NCI-H2227 treated with DMSO at 0.1 percent for 48 hours (cell line): Measurements from ENCODE around the gene IFT27.

Experiments used
- DNase-seq: peaks from one replicate; lab custom pipeline; 2025; lab: John Stamatoyannopoulos, UW

The IFT27 gene

DNA sequence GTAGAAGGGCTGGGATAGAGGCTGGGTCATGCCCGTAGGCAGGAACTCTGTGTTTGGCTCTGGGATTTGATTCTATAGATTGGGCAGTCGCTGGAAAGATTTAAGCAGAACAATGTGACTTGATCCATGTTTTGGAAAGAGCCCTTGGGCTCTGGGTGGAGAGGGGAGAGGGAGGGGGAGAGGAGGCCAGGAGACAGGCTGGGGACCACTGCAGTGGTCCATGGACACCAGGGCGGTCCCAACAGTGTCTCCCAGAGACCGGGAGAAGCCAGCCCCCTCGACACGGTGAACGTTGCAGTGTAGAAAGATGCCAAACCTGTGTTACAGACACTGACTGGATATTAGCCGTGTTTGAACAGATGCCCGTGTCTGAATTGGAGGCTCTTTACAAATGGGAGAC lies 21.5 kb upstream of the IFT27 start:
- no peak for DNase-seq

DNA sequence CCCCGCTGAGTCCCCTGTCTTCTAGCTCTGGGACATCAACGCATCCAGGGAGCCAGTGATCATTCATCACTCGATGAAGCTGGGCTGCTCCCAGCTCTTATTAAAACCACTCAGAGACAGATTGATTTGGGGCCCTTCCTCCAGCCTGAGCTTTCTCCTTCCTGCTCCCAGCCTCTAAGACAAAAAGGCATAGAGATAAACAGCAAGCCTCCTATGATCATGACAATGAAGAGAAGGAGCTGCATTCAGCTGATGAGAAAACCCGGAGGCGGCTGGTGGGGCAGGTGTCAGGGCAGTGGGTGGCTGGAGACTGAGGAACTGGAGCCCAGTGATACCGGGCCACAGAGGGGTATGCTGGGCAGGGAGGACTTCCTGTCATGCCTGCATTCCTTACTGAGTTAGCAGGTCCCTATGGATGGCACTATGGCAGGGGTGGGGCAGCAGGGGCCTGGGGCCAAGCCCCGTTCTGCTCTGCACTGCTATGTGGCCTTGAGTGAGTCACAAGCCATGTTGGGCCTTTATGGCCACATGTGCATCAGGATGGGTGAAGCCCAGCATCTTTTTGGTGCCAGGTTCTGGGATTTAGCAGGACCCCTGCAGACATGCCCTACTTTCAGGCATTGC lies 20.7 kb upstream of the IFT27 start:
- DNase-seq: no peak

DNA sequence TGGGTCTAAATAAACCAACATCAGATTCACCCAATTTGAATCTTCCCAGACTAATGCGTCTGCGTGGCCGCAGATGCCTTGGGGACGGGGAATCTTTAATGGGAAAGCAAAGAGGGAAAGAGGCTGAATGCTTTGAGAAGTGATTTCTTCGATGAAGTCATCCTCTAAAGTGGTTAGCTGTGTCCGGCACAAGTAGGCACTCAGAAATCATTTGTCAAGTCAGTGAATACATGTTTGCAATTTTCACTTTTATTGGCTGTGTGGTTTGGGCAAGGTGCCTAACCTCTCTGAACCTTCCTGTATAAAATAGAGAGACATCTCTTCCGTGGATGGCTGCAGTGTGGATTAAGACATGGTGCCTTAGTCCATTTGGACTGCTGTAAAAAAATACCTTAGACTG lies 19.7 kb upstream of the IFT27 start:
- no peak for DNase-seq

DNA sequence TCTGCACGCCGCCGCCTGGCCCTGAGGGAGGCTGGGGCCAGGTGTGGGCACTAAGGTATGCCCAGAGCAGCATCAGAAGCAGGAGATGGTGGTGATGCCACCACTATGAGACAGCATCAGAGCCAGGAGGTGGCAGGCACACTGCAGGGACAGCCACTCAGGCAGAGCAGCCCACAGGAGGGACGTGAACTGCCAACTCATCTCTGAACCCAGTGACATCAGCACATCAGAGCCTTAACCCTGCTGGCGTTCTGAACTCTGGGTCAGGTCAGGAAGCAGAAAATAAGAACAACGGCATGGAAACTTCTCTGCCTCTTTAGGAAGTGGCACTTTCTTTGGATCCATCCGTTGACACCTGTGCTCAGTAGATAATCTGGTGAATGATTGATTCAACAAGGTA lies 14.7 kb upstream of the IFT27 start:
- no peak for DNase-seq

DNA sequence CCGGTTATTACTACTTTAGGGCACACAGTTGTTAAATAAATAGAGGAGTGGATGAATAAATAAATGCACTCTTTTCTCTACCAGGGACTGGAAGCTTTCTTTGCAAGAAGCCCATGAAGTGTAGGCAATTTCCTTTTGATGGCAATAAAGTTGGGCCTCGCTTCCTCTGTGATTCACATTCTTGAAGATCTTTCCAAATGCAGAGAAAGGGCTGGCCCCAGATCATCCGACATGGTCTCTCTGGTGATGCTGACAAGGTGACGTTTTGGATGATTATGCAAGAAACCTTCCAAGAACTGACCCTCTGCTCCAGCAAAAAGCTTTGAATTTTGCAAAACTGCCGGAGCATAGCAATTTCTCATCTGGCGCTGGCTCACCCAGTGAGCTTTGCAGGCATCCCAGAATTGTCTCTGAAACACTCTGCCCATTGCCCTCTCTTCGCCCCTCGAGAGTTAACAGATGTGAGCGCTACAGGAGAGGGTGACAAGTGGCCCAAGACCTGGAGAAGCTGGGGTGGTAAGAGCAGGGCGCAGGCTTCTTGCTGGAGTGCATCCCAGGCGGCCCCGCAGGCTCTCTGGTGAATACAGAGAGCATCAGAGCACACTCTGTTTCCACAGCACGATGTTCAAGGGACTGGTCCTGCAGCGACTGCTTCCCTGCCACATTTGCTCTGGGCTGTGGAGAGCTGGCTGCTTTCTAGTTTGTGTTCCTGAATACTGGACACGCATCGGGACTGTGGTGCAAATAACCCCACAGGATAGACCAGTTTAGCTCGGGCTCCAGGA lies 11.5 kb upstream of the IFT27 start:
- DNase-seq: no peak

DNA sequence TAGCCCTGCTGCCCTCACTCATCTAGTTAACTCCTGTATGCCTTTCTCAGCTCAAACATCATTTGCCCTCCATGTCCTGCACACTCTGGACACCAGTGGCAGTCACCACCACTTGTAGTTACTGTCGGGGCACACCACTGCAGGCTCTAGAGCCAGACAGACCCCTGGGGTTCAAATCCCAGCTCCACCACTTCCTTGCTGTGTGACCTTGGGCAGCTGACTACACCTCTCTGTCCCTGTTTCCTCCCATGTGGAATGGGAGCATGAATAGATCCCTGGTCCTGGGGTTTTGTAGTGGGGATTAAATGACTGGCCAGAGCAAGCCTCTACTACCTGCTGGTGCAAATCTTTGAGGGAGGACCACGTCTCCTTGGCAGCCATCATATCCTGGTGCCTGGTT lies 7.8 kb upstream of the IFT27 start:
- no peak for DNase-seq

DNA sequence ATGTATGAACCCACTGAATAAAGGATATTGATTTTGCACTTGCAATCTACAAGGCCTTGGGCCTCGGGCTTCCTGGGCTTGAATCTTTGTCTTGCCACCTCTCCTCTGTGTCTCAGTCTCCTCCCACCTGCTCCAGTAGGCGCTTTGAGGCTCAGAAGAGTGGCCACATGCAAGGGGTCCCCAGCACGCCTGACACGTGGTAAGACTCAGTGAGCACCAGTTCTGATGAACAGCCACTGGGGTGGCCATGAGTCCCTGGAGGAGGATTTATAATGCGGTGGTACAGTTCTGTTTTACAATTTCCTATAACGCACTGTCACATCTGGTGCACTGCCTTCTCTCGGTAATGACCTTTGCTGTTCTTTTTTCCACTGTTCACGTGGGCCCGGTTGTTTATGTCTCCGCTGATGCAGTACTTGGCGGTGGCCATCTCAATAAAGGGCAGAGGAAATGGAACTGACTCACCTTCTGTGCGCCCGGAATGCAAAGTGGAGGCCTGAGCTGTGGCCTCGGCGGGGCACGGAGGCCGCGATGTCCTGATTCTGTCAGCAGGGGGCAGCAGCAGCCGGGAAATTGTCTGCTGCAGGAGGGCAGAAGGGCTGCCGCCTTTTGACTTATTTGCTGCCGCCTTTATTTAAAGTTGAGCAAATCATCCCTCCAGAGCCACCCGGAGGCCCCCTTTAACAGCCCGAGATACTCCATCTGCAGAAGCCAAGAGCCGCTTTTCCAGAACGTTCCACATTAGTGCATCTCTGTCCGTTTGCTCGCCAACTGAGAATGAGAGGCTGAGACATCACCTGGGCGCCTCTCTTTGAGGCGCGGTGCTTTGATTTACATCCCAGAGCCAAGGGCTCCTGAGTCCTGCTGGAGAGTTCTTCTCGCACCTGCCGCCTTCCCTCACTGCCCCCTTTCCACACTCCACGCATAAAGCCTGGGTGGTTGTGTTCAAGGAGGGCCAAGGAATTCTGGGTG lies 6.0 kb upstream of the IFT27 start:
- DNase-seq: peak; percentile 26

DNA sequence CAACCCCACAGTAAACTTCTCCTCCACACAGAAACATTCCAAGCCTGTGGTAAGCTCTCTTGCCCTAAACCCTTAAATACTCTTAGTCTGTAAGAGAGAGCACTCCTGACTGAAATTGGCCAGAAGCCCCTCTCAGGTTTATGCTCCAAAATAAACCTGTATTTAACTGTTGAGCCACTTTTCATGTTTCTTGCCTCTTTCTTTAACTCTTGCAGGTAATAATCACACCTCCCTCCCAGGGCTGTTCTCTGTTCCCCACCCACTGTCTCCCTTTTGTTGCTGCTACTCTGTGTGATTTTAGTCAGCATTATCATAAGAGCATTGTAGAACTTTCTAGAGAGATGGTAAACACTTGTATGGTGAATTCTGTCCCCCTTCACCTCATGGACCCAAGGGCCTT lies 2.1 kb upstream of the IFT27 start:
- DNase-seq: no peak

DNA sequence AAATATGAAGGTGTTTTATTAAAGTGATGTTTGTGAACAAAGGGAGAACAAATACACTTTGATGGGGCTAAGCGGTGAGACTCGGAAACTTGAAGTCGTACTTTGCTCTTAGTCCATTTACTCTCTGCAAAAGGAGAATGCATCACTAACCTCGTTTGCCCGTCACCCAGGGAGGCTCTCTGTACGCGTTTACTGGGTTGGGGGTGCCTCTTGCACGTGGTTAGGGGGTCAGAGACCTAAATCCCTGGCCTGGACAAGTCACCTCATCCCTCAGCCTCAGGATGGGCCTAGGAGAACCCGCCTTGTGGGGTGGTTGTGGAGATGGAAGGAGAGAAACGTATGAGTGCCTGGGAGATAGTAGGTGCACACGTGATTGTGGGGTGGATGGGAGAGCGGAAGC lies 803 bp upstream of the IFT27 start:
- no peak for DNase-seq

DNA sequence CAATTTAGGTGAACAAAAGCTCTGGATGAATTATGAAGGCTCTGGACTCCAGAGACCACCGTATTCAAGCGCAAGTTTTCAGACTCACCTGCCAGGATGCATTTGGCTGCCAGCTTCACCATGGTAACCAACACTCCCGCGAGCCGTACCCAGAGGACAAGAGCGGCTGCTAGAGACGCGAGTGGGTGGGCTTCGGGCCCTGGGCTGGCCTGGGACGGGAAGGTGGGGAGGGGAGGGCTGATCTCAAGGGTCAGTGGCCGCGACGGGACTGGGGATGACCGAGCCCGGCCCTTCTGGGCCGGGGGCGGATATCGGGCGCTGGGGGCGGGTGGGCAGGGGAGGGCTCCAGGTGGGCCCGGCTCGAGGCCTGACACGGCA lies 344 bp downstream of the IFT27 start:
- no peak for DNase-seq

DNA sequence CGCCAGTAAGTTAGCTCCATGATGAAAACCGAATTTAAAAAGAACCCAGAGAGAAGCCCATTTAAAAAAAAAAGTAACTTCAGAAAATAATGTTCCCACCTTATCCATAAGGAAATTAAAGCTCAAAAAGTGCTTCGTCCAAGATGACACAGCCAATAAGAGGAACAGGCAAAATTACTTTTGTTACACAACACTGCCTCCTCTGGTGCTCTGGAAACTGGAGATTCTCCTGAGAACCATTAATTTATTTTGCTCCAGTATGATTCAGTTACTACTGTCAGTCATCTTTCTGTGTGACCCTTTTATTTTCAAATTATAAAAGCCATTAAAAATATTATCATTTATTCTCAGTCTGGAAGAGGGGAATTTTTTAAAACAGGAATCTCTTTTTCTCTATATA lies 2.0 kb downstream of the IFT27 start:
- peak; percentile 21 for DNase-seq

DNA sequence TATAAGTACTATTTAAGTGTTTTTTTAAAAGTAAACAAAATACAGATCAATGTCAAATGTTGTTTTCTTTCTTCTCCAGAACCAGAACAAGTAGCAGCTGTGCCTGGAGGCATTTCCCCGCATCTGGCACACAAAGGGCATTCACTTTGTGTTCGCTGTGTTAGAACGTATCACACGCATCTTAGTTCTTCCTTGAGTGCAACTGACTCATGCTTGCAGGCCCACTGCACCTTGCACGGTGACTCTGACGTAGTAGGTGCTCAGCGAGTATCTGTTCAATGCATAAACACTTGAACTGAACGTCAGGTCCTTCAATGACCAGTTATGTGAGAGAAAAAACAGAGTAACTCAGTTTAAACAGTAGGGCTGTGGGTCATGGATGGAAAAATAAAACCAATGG lies 3.5 kb downstream of the IFT27 start:
- DNase-seq: no peak

DNA sequence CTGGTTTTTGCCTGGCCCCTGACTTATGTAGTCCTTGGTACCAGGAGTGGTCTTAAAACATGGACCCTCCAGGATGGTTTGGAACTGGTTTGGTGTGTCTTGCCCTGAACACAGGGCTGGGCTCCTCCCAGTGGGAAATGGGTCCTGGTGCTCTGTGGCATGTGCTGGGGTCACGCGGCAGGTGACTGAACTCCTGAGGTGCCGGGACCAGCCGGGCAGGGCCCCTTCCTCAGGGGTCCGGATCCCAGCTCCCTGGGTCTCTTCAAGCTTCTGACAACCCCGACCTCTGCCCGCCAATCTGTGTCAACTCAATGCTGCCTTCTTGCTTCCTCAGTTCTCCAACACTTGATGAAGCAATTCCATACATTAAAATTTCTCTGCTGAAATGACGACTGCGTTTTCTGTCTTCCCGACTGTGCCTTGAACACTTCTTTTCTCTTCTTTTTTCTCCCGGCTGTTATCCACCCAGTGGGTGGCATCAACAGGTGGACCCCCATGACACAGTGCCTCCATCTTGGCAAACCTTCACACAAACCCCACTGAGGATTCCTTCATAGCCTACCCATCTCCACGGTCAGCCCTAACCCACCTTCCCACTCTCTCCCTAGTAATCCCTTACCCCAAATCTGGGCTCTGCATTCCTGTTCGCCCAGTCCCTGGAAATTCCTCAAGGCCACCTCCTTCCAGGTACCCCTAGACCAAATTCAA lies 4.4 kb downstream of the IFT27 start:
- DNase-seq: no peak

DNA sequence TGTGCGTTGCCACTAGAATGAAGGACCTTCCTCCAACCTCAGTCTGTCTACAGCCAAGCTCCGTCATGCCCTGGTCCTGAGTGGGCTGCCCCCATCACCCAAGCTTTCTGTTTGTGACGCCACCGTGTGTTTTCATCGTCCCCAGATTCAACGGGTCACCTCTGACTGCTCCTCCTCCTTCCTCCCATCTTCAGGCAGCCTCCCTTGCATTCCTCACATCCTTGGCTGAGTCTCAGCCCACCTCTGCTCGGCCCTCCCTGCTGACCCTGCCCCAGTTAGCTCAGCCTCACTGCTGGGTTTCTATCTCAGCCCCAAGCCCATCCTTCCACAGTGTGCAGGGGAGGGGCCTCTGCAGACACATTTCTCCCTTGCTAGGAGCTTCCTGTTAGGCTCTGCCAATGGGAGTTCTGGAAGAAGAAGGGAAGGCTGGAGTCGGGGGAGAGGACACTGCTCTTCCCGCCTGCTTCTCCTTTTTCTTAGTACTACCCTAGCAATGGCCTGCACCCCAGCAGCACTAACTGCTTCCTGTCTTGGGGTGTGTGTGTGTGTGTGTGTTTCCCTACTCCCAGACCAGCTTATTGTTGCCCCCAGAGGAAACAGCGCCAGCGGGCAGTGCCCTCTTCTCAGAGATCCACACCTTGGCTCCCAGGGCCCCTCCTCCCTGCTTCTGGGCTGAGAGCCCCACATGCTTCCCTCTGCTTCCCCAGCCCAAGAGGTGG lies 5.2 kb downstream of the IFT27 start:
- DNase-seq: peak; percentile 5

DNA sequence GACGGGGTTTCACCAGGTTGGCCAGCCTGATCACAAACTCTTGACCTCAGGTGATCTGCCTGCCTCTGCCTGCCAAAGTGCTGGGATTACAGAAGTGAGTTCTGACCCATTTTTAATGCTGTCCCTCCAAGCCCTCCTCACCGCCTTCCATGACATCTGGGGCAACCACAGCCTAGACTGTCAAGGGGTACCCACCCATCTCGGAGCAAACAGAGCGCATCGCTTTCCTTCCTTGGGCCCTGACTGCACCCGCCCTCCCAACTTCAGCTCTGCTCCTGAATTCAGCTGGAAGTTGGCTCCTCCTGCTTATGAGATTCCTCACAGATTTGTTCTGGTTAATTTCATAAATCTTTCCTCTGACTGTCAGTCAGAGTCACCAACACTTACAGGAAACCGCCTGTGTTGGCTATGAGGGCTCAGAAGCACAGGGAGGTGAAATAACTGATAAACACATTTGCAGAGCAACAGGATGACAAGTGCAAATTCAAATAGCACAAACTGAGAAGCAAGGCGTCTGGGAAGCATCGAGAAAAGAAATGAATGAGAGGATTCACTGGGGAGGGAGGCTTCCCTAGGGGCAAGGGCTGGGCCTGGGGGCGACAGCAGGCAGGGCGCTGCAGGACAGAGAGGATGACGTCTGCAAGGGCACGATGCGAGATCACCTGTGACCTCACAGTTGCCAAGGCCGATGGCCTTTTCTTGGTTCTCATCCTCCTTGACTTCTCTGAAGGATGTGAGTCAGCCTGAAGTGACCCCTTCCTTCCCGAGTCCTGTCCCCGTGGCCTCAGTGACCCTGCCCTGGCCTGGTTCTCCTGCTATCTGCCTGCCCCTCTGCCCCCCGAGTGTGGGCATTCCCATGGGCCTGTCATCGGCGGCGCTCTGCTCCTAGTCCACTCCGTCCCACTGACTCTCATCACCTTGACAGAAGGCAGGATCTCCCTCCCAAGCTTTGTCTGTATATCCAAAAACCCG lies 6.1 kb downstream of the IFT27 start:
- DNase-seq: no peak

DNA sequence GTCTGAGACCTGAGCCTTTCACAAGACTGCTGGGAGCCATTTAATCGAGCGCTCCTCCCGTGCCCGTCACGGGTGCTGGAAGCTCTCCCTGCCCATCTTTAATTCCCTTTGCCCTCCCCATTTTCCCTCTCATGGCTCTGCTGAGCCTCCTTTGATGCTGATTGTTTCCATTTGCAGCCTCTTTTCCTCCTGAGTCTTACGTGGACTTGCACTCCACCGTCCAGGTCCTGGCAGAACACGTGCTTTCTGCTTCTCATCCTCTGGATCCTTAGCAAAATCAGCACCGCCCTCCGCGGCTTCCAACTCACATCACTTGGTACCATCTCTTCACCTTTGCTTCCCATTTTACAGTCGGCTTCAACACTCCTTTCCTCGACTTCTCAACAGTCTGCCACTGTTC lies 7.3 kb downstream of the IFT27 start:
- DNase-seq: no peak

DNA sequence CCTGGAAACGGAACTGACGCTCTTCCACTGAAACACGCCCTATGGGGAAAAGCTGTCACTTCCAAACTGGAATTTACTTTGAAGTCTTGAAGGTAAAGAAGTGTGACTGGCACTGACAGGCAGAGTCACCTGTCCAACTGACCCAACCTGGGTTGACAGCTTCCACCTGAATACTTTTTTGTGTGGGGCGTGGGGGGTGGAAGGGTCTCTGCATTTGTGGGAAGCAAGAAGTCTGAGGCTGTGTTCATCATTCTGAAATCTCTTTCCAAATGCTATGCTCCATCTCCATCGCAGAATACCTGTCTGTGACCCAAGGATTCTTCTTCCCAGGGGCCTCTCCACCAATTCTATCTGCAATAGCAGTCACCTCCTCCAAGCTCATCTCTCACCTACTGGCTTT lies 7.8 kb downstream of the IFT27 start:
- no peak for DNase-seq

DNA sequence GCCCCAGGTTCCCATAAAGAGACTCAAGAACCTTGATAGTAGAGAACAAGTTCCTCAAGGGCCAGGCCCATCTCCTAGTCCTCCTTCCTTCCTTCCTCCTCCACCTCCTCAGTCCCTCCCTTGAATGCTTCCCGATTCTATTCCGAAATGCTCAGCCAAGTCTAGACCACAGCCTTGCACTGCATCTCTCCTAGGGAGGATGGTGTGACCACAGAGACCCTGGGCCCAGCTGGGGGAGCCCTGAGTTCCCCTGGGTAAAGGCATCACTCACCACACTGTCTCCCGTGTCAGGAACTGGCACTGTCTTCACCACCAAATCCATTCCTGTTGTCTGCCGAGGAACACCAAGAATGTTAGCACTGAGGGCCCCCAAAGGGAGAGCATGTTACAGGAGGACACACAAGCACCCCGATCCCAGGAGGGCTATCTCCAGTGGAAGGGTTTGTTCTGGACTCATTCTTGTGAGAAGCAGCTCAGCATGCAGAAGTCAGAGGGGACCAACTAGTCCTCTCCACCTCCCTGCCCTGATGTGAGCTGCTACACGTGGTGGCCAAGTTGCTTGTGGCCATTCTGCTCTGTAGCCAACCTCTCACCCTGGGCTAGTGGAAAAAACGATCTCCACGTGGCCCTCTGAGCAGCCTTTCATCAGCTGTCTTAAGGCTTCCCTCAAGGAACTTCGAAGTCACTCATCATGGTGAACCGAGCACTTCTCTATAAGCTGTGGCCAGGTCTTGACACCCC lies 8.7 kb downstream of the IFT27 start:
- DNase-seq: no peak

DNA sequence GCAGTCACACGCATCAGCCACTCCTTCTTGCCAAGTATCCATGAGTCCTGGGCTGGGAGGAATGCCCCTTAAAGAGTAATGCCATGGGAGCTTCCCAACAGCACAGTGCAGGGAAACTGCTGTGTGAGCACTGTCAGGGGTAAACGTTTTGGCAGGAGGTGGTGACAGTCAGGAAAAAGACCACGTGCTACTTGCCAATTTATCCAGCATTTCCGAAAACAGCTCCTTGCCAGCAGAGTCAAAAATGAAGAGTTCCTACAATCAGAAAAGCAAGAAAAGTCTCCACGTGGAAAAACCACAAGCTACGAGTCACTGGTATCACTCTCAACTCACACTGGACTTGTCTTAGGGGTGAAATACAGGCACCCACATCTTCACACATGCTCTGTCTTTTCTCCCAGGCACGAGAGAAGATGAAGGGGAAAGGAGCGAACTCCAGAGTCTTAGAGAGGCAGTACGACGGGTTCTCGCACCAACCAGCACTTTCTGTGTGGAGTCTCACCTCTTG lies 9.9 kb downstream of the IFT27 start:
- no peak for DNase-seq
